Iris pigment epithelial cell (primary cell): ENCODE results near the gene NUPR2.
"Not testable (repeated sequence)": the region's sequence is repeated elsewhere in the genome, so short reads cannot be mapped to it uniquely, and the experiment has no call there.

Source experiments
- DNase-seq: peaks from one replicate; pipeline ENCODE4 v3.0.0-alpha.2; 2011; ENCODE audit warnings: low read depth

Gene NUPR2, protein sequence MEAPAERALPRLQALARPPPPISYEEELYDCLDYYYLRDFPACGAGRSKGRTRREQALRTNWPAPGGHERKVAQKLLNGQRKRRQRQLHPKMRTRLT

GRCh38 chr7:56115852-56116538 is at the start of gene NUPR2:
Gene NUPR2 (minus strand): TSS chr7:56116417. CDS start chr7:56116314, 103 bp downstream.
- no peak for DNase-seq

DNA sequence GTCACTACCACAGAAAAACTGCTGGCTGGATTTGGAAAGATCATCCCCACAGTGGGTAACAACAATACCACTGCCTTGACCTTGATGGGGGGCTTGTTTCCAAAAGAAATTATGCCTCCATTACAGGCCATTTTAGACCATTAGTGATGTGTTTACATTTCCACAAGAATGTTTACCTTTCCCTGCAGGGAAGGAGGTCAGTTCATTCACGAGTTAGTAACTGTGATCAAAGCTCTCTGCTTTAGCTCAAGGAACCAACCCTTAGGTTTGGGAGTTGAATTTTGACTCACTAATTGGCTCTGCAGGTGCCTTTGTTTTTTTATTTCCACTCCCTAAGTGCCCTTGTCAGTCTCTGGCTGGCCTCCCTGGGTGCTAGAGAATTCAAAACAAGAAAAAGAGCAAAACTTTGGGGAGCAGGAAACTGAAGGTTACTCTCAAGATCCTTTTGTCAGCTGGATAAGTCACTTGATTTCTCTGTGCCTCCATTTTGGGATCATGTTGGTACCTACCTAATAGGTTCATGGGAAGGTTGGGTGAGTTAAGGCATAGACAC is 41.1 kb upstream of the NUPR2 start:
- no peak for DNase-seq

DNA sequence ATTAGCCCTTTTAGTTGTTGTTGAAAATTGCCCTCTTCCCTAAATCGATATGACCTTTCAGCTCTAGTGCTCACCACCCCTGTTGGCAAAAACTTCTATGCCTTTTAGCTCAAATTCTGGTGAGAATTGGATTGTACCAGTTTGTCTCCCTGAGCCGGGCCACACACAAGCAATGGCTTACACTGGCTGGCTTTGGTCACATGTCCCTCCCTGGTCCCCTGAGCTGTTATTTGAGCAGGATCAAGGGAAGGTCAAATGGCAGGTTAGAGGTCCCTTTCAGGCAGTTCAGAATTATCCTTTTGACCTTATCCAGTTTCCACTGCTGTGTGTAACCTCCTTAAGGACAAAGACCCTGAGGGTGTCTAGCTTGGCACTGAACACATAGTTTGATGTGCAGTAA is 14.8 kb upstream of the NUPR2 start:
- not testable (repeated sequence) for DNase-seq

GRCh38 chr7:56127241-56127975 is 11.2 kb upstream of the NUPR2 start:
- DNase-seq, result no peak

DNA sequence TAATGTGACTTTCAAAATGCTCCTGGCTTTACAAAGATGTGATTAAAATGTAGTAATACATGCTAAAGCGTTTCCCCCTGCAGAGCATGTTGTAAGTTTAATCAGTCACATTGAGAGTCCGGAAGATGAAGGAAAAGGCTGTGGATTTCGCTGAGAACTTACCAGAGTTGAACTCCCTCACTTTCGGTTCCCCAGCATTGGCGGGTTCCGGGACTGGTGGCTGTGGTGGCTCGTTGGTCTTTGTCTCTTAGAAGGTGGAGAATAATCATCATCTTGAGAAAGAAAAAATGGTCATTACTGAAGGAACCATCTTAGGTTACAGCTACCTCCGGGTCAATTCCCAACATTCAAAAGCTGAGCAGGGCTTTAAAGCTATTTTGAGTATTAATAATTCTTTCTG is 9.6 kb upstream of the NUPR2 start:
- DNase-seq, result no peak

DNA sequence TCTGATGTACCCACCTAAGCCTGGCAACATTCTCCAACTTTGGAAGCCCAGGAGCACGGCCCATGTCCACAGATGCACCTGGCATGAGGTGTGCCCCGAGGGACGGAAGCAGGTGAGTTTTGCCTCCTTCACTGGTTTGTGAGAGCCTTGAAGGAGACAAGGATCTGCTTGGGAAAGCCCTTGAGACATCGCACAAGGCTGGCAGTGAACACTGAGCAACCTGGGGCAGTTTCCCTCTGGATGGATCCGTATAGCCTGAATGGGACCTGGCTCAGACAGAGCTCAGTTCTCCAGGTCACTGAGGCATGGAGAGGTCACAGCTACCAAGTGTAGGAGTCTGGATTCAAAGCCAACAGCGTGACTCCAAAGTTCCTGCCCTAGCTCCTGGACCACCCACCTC is 8.8 kb upstream of the NUPR2 start:
- DNase-seq, result no peak

DNA sequence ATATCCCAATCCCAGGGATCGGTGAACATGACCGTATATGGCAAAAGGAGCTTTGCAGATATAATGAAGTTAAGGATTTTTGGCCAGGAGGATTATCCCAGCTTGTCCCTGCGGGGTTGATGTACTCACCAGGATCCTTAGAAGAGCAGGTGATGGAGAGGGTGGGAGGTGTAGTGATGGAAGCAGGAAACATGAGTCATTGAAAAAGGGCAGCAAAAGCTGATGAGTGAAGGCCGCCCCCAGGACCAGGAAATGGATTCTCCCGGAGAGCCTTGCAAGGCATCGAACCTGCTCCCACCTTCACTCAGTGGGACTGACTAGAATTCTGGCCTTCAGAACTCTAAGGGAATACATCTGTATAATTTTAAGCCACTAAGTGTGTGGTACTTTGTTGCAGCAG is 5.2 kb upstream of the NUPR2 start:
- DNase-seq, result no peak

DNA sequence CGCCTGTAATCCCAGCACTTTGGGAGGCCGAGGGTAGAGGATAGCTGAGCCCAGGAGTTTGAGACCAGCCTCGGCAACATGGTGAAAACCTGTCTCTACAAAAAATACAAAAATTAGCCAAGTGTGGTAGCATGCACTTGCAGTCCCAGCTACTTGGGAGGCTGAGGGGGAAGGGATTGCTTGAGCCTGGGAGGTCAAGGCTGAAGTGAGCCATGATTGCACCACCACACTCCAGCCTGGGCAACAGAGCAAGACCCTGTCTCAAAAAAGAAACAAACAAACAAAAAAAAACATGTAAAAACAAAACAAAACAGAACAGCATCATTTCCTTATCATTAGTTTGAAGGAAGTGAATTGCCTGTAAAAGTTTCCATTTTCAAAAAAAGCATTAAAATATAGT is 4.0 kb downstream of the NUPR2 start:
- DNase-seq, result not testable (repeated sequence)

GRCh38 chr7:56110611-56111010 is 5.6 kb downstream of the NUPR2 start:
- no peak for DNase-seq

GRCh38 chr7:56107954-56108258 is 8.3 kb downstream of the NUPR2 start:
- no peak for DNase-seq

DNA sequence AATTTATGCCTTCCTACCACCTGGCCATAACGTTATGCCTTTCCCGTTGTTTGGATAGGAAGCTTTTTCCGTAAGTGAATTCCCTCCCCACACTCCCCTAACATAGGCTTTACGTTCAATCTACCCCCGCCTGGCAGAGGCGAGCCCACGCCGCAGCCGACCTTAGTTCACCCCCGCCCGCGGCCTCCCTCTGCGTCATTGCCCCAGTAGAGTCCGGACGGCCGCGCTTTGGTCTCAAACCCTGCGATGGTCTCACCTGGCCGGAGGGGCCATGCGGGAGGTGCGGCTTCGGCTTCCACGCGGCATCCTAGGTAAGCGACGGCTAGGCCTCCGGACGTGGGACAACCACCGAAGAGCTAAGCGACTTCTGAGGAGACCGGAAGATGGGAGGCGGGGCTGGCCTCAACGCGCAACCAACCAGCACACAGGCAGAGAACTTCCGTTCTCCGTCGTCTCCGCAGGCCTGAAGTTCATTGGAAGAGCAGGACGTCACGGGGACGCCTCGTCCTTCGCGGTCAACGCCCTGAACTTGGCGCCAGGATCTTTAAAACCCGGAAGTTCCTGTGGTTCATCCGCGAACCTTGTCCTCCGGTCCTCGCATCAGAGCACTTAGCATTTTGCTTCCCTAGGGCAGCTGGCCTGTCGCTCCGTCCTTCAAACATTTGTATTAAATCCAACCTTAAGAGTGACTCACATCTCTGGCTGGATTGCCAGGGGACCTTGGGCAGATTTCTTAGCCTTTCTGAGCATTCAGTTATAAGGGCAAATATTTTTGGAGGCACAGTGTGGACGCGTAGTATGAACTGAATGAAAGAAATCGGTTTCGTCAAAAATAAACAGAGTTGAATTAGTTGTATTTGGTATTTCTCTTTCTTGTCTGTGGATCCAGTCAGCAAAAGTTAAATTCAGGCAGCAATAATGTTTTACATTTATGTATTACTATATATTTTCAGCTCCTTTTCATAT is 9.8 kb downstream of the NUPR2 start, which contains the start of gene CHCHD2:
Gene CHCHD2, minus strand, starts transcription at position 369 of the 966 bp plus-strand sequence. Its CDS starts 63 bp downstream, at position 306.
- DNase-seq, result peak; percentile 100

- peak; percentile 89 for DNase-seq
These were observed 10.7 kb downstream of the NUPR2 start for GRCh38 chr7:56105508-56105907.

- not testable (repeated sequence) for DNase-seq
These were observed 12.1 kb downstream of the NUPR2 start for GRCh38 chr7:56104138-56104537.

DNA sequence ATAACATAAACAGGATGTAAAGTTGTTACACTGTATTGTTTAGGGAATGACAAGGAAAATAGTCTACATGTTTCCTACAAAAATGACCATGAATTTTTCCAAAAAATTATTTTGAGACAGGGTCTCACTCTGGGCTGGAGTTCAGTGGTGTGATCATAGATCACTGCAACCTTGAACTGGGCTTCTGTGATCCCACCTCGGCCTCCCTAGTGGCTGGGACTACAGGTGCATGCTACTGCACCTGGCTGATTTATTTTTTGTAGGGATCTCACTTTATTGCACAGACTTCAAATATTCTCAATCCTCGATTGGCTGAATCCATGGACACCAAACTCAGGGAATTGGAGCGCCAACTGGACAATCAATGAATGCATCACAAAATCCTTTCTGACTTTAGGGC is 16.6 kb downstream of the NUPR2 start:
- no peak for DNase-seq

GRCh38 chr7:56098187-56099008 is 17.8 kb downstream of the NUPR2 start:
- DNase-seq, result not testable (repeated sequence)

GRCh38 chr7:56097700-56098099 is 18.5 kb downstream of the NUPR2 start:
- peak; percentile 80 for DNase-seq

- DNase-seq, result peak; percentile 82
These were observed 23.3 kb downstream of the NUPR2 start, which contains the start of gene PHKG1 for GRCh38 chr7:56092789-56093531. Gene PHKG1 (minus strand): TSS chr7:56092952. CDS start chr7:56088941, 4,011 bp downstream.

DNA sequence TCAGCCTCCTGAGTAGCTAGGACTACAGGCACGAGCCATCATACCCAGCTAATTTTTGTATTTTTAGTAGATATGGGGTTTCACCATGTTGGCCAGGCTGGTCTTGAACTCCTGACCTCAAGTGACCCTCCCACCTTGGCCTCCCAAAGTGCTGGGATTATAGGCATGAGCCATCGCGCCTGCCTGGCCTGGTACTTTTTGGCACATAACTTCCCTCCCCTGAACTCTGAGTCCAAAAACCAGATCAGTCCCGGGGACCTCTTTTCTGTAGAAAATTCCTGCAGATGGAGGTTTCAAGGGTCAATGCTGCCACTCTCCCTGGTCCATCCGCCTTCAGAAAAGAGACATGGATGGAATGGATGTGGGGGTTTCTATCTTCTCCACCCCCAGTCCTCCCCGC is 23.8 kb downstream of the NUPR2 start:
- DNase-seq, result not testable (repeated sequence)

DNA sequence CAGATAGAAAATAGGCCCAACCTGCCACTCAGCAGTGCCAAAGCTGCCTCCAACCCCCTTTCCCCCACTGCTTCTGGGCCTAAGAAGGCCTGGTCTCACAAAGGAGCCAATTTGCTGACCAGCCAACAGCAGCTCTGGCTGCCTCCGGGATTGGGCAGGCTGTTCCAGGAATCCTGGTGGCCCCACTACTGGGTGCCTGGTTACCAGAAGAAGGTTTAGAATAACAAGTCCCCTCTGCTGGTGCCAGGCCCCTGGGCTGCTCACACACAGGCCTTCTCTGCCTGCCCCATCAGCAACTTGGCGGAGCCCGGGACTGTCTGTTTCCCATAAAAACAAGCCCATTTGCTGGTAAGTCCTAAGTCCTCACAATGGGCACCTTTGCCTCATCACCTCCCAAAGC is 24.6 kb downstream of the NUPR2 start:
- no peak for DNase-seq

GRCh38 chr7:56087445-56087844 is 28.8 kb downstream of the NUPR2 start:
- DNase-seq, result no peak
